Gastrocnemius medialis (tissue), 4 donors: ENCODE measurements around the gene PROX1. TPM values are rescaled to one million over a fixed set of nuclear protein-coding genes. Genes with fewer than 3 reads are reported as not detected.

Experiments used
- ATAC-seq, 2 donors: fragments of 150-250 bp; one replicate each; pipeline ENCODE4 v1.9.1; 2016
- DNase-seq, 2 donors: peaks; one replicate each; pipeline ENCODE4 v3.0.0-alpha.2; 2019
- H3K27ac ChIP-seq, 4 donors: fragments of 200-600 bp; sonication (generic); 1 replicate in 1 of 4; 2 replicates in 3 of 4; pipeline ENCODE4 v1.5.1; 2016 to 2018; ENCODE audit warnings: mild to moderate bottlenecking in 2 of 4, moderate library complexity in 1 of 4
- H3K27me3 ChIP-seq, 3 donors: fragments of 200-600 bp; sonication (generic) in 2 of 3; 1 replicate in 1 of 3; 2 replicates in 2 of 3; pipeline versions ENCODE4 v1.5.1 to v1.6.0; 2016 to 2019; ENCODE audit warnings: mild to moderate bottlenecking in 1 of 3, moderate library complexity in 1 of 3
- H3K36me3 ChIP-seq, 2 donors: fragments of 200-600 bp; sonication (generic) in 1 of 2; one replicate each; pipeline ENCODE4 v1.5.1; 2017 to 2018
- H3K4me1 ChIP-seq, 2 donors: fragments of 200-600 bp; sonication (generic) in 1 of 2; one replicate each; pipeline ENCODE4 v1.5.1; 2016 to 2017; ENCODE audit warnings: mild to moderate bottlenecking in 2 of 2
- H3K4me3 ChIP-seq, 4 donors: fragments of 200-600 bp; sonication (generic) in 3 of 4; 1 replicate in 1 of 4; 2 replicates in 3 of 4; pipeline ENCODE4 v1.5.1; 2016 to 2019; ENCODE audit warnings: mild to moderate bottlenecking in 2 of 4
- H3K9me3 ChIP-seq, 3 donors: fragments of 200-600 bp; sonication (generic) in 2 of 3; 1 replicate in 1 of 3; 2 replicates in 2 of 3; pipeline ENCODE4 v1.5.1; 2016 to 2019
- CTCF ChIP-seq, 5 experiments: fragments of 450-650 bp in 3 of 5; fragments of 200-600 bp in 2 of 5; sonication (generic) in 2 of 5; IDR thresholded peaks in 4 of 5; conservative IDR thresholded peaks in 1 of 5; 1 replicate in 4 of 5; 2 replicates in 1 of 5; pipeline ENCODE4 v1.5.1; 2016 to 2019; ENCODE audit warnings: antibody characterized with exemption in 5 of 5, mild to moderate bottlenecking in 3 of 5, moderate library complexity in 3 of 5
- POLR2A ChIP-seq, 2 donors: fragments of 450-650 bp; IDR thresholded peaks; one replicate each; pipeline ENCODE4 v1.6.1; 2017; ENCODE audit warnings: antibody characterized with exemption in 2 of 2, mild to moderate bottlenecking in 2 of 2, moderate library complexity in 2 of 2
- in situ Hi-C, 4 donors: fragments of 200-750 bp; cut with MboI; loops; one replicate each; pipeline versions ENCODE4 v1.15.0 to v1.8.0; 2017; ENCODE audit warnings: low sequenced_read_pairs in 4 of 4
- intact Hi-C: fragments of 100-400 bp; cut with DNase I; formaldehyde crosslinking; loops from one replicate; pipeline ENCODE4 v1.15.1; 2023; ENCODE audit warnings: low total_unique reads
- total RNA-seq, 4 donors: library from RNA; depleted of rRNA; stranded (reverse); fragments of >200 nt; gene quantifications; one replicate each; pipeline versions ENCODE4 v1.1.0 to v1.2.3, GENCODE V29; 2016

The PROX1 gene
- total RNA-seq, 4 donors from 2014 or later = 4.1 to 8.0 (median 5.5) TPM

GRCh38 chr1:214012418-214012817 is 24.6 kb downstream of the PROX1 start:
- H3K27me3 ChIP-seq = no peaks in the 10 kb centered on the region
- DNase-seq = no peak
- in situ Hi-C loops = no loop called here
- ATAC-seq = no peak
- no peak overlapping the region for H3K27ac ChIP-seq
- intact Hi-C loops = no loop called here
- H3K9me3 ChIP-seq = no peaks in the 10 kb centered on the region
- no peaks in the 10 kb centered on the region for H3K36me3 ChIP-seq
- no peak overlapping the region for H3K4me3 ChIP-seq
- H3K4me1 ChIP-seq = peaks cover 5 to 15% of the 10 kb centered on the region in 2 donors
- TF ChIP-seq CTCF (IDR thresholded peaks at IDR 0.05 in 4 of 5, conservative IDR thresholded peaks at IDR 0.05 in 1 of 5) (no peak), POLR2A (IDR thresholded peaks at IDR 0.05) (no peak)

GRCh38 chr1:214013614-214014377 is 26.0 kb downstream of the PROX1 start:
- intact Hi-C loops = no loop called here
- ATAC-seq (no peak), DNase-seq (no peak)
- Histone ChIP-seq H3K4me3 (no peak overlapping the region), H3K27me3 (no peaks in the 10 kb centered on the region), H3K4me1 (peaks cover 5 to 15% of the 10 kb centered on the region in 2 donors), H3K27ac (peak overlapping the region in 1 of 4 donors; percentile 62), H3K36me3 (no peaks in the 10 kb centered on the region), H3K9me3 (no peaks in the 10 kb centered on the region)
- TF ChIP-seq POLR2A (IDR thresholded peaks at IDR 0.05) (no peak), CTCF (IDR thresholded peaks at IDR 0.05 in 4 of 5, conservative IDR thresholded peaks at IDR 0.05 in 1 of 5) (no peak)
- in situ Hi-C loops = no loop called here

GRCh38 chr1:214014730-214015129 is 27.0 kb downstream of the PROX1 start:
- Histone ChIP-seq H3K9me3 (no peaks in the 10 kb centered on the region), H3K4me3 (no peak overlapping the region), H3K27me3 (no peaks in the 10 kb centered on the region), H3K27ac (peak overlapping the region in 2 of 4 donors; percentile 35 to 62), H3K36me3 (no peaks in the 10 kb centered on the region), H3K4me1 (peaks cover 12 to 13% of the 10 kb centered on the region in 2 donors)
- TF ChIP-seq POLR2A (IDR thresholded peaks at IDR 0.05) (no peak), CTCF (IDR thresholded peaks at IDR 0.05 in 4 of 5, conservative IDR thresholded peaks at IDR 0.05 in 1 of 5) (no peak)
- in situ Hi-C loops = no loop called here
- DNase-seq = no peak
- no peak for ATAC-seq
- intact Hi-C loops = no loop called here

GRCh38 chr1:214017191-214017982 is 29.6 kb downstream of the PROX1 start:
- intact Hi-C loops (no loop called here), in situ Hi-C loops (no loop called here)
- no peak for DNase-seq
- no peaks in the 10 kb centered on the region for H3K9me3 ChIP-seq
- no peak overlapping the region for H3K4me3 ChIP-seq
- no peak for ATAC-seq
- no peaks in the 10 kb centered on the region for H3K36me3 ChIP-seq
- TF ChIP-seq POLR2A (IDR thresholded peaks at IDR 0.05) = no peak
- no peak for TF ChIP-seq CTCF (IDR thresholded peaks at IDR 0.05 in 4 of 5, conservative IDR thresholded peaks at IDR 0.05 in 1 of 5)
- H3K27ac ChIP-seq = peak overlapping the region in 1 of 4 donors; percentile 7
- H3K27me3 ChIP-seq = no peaks in the 10 kb centered on the region
- H3K4me1 ChIP-seq = peaks cover 12 to 18% of the 10 kb centered on the region in 2 donors
